ENCODE measurements around the gene MYH14.

Gene MYH14

GRCh38 chr19:50203281-50204080 lies at the start of gene MYH14:
Gene MYH14 (plus strand): TSS chr19:50203622. CDS start chr19:50210366, 6,744 bp downstream.
- DNase-seq, result no peak

GRCh38 chr19:50154529-50154928 lies 48.9 kb upstream of the MYH14 start:
- DNase-seq, result no peak

GRCh38 chr19:50155520-50156109 lies 47.8 kb upstream of the MYH14 start:
- no peak for DNase-seq

GRCh38 chr19:50158577-50158976 lies 44.8 kb upstream of the MYH14 start:
- no peak for DNase-seq

- DNase-seq, result no peak
These were observed 44.3 kb upstream of the MYH14 start for GRCh38 chr19:50159078-50159477.

- no peak for DNase-seq
These were observed 40.4 kb upstream of the MYH14 start, which contains the start of gene IZUMO2 for GRCh38 chr19:50162988-50163387. Gene IZUMO2 (minus strand): TSS chr19:50163281. CDS start chr19:50163194, 87 bp downstream.

GRCh38 chr19:50167314-50167721 lies 36.1 kb upstream of the MYH14 start:
- DNase-seq, result no peak

- DNase-seq, result no peak
These were observed 31.7 kb upstream of the MYH14 start for GRCh38 chr19:50171752-50172151.

- DNase-seq, result no peak
These were observed 30.7 kb upstream of the MYH14 start for GRCh38 chr19:50172726-50173125.

- no peak for DNase-seq
These were observed 30.3 kb upstream of the MYH14 start for GRCh38 chr19:50173127-50173526.

GRCh38 chr19:50174100-50174793 lies 29.2 kb upstream of the MYH14 start:
- DNase-seq, result no peak

GRCh38 chr19:50175924-50176323 lies 27.5 kb upstream of the MYH14 start:
- DNase-seq, result no peak

GRCh38 chr19:50176775-50177174 lies 26.6 kb upstream of the MYH14 start:
- DNase-seq, result no peak

GRCh38 chr19:50178320-50178719 lies 25.1 kb upstream of the MYH14 start:
- no peak for DNase-seq

GRCh38 chr19:50178859-50179537 lies 24.4 kb upstream of the MYH14 start:
- no peak for DNase-seq

- DNase-seq, result no peak
These were observed 22.3 kb upstream of the MYH14 start for GRCh38 chr19:50181121-50181520.

GRCh38 chr19:50184196-50184595 lies 19.2 kb upstream of the MYH14 start:
- DNase-seq, result no peak

GRCh38 chr19:50187937-50188336 lies 15.5 kb upstream of the MYH14 start:
- no peak for DNase-seq

- DNase-seq, result no peak
These were observed 14.1 kb upstream of the MYH14 start for GRCh38 chr19:50189331-50189730.

- no peak for DNase-seq
These were observed 13.0 kb upstream of the MYH14 start for GRCh38 chr19:50190439-50190891.

GRCh38 chr19:50191216-50191615 lies 12.2 kb upstream of the MYH14 start:
- DNase-seq, result no peak

- no peak for DNase-seq
These were observed 10.8 kb upstream of the MYH14 start for GRCh38 chr19:50192463-50193211.
